Measurements from ENCODE around the gene PALLD.
"Not testable (repeated sequence)": the region's sequence is repeated elsewhere in the genome, so short reads cannot be mapped to it uniquely, and the experiment has no call there.

PALLD gene

GRCh38 chr4:168691631-168692369 lies 194.9 kb downstream of the PALLD start:
- Histone ChIP-seq H3K9ac (ENCODE audit: insufficient read length) (no peak overlapping the region), H3K4me3 (no peak overlapping the region), H3K27ac (no peak overlapping the region), H3K9me3 (ENCODE audit: low read depth, low read length) (no peaks in the 10 kb centered on the region), H3K36me3 (ENCODE audit: insufficient read depth, low read length) (no peaks in the 10 kb centered on the region)
- TF ChIP-seq POLR2AphosphoS5 (IDR thresholded peaks at IDR 0.05; ENCODE audit: borderline replicate concordance, low read depth, low read length) (no peak), EZH2 (IDR thresholded peaks at IDR 0.05) (no peak), FOXP2 (optimal IDR thresholded peaks at IDR 0.05; ENCODE audit: control extremely low read depth, extremely low read length, insufficient read depth) (no peak)
- no peak for DNase-seq (ENCODE audit: low read depth, low spot score)

DNA sequence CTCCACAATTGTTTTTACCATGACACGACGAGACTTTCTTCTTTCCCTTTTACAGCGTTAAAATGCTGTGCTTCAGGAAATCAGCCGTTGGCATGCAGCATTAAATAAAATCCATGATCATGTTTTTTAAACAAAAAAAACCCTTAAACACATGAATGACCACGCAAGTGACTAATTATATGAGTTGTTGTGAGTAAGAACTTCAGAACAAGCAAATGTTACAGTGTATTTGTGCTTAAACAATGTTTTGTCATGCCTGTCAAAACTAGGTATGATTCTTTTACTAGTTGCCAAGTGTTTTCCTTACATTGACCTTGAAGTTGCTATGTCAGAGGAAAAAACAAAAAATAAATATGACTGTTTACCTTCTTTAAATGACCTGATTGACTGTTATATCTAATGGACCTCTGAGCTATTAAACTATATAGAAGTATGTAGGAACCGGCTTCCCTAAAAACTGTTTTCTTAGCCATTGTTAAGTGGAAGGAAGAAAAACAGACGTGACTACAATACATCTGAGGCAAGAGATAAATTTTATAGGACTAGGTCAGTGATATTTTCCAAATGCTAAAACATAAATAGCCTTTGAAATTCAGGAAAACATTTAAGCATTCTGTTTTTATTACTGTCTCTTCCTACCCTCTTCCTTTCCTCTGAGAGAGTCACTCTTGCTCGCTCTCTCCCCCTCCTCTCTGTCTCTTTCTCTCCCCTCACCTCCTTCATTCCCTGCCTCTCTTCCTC lies 197.1 kb downstream of the PALLD start:
- TF ChIP-seq FOXP2 (optimal IDR thresholded peaks at IDR 0.05; ENCODE audit: control extremely low read depth, extremely low read length, insufficient read depth) (no peak), POLR2AphosphoS5 (IDR thresholded peaks at IDR 0.05; ENCODE audit: borderline replicate concordance, low read depth, low read length) (no peak), EZH2 (IDR thresholded peaks at IDR 0.05) (no peak)
- Histone ChIP-seq H3K27ac (no peak overlapping the region), H3K36me3 (ENCODE audit: insufficient read depth, low read length) (no peaks in the 10 kb centered on the region), H3K4me3 (no peak overlapping the region), H3K9ac (ENCODE audit: insufficient read length) (no peak overlapping the region), H3K9me3 (ENCODE audit: low read depth, low read length) (no peaks in the 10 kb centered on the region)
- no peak for DNase-seq (ENCODE audit: low read depth, low spot score)

DNA sequence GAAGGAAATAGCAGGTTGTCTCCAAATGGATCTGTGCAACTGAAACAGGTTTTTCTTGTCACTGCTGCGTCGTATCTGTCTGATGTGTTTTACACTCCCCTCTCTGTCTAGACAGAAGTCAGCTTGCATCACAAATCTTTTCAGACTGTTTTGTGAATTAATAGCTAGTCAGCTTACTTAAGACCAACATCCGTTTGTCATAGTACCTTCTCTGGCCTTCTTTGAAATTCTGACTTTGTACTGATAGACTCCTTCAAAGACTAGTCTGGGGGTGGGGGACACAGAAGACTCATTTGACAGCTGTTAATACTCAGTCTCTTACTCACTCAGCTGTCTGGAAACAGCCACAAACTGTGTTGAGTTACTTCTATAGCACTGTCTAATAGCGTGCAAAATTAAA lies 197.8 kb downstream of the PALLD start:
- TF ChIP-seq POLR2AphosphoS5 (IDR thresholded peaks at IDR 0.05; ENCODE audit: borderline replicate concordance, low read depth, low read length) (no peak), EZH2 (IDR thresholded peaks at IDR 0.05) (no peak), FOXP2 (optimal IDR thresholded peaks at IDR 0.05; ENCODE audit: control extremely low read depth, extremely low read length, insufficient read depth) (no peak)
- DNase-seq (ENCODE audit: low read depth, low spot score) = no peak
- H3K4me3 ChIP-seq = no peak overlapping the region
- no peaks in the 10 kb centered on the region for H3K9me3 ChIP-seq (ENCODE audit: low read depth, low read length)
- no peak overlapping the region for H3K9ac ChIP-seq (ENCODE audit: insufficient read length)
- H3K27ac ChIP-seq = no peak overlapping the region
- H3K36me3 ChIP-seq (ENCODE audit: insufficient read depth, low read length) = no peaks in the 10 kb centered on the region

DNA sequence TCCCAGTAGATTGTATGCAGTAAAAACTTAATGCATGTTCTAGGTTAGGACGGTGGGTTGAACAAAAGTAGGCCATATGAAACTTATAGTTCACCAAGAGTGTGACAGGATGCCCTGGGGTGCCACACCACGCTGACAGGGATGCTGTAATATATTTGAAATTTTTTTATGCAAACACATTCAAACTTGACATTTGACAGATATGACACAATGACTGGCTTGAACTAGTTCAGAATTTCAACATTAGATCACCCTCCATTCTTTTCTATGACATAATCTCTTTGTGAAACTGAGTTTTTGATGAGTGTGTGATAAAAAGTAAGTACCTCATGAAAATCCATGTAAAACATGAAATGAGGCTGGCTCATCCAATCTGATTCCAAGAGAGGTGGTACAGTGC lies 198.4 kb downstream of the PALLD start:
- Histone ChIP-seq H3K9ac (ENCODE audit: insufficient read length) (no peak overlapping the region), H3K9me3 (ENCODE audit: low read depth, low read length) (no peaks in the 10 kb centered on the region), H3K36me3 (ENCODE audit: insufficient read depth, low read length) (no peaks in the 10 kb centered on the region), H3K4me3 (no peak overlapping the region), H3K27ac (no peak overlapping the region)
- TF ChIP-seq EZH2 (IDR thresholded peaks at IDR 0.05) (no peak), FOXP2 (optimal IDR thresholded peaks at IDR 0.05; ENCODE audit: control extremely low read depth, extremely low read length, insufficient read depth) (no peak), POLR2AphosphoS5 (IDR thresholded peaks at IDR 0.05; ENCODE audit: borderline replicate concordance, low read depth, low read length) (no peak)
- DNase-seq (ENCODE audit: low read depth, low spot score) = no peak

DNA sequence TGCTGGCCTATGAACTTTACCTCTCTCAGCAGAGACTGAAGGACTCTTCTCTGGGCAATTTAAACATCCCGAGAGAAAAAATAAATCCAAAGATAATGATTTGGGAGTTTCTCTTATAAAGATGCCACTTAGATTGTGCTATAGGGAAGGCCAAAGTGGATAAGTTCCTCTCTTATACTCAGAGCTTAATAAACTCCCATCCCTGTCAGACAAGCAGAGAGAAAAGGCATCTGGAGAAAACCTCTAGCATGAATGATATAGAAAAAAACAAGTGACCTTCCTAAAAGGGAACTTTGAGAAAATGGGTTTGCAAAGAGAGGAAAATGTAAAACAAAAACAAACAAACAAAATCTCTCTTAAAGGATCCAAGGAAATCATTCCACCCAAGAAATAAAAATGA lies 199.4 kb downstream of the PALLD start:
- Histone ChIP-seq H3K9ac (ENCODE audit: insufficient read length) (no peak overlapping the region), H3K9me3 (ENCODE audit: low read depth, low read length) (no peaks in the 10 kb centered on the region), H3K36me3 (ENCODE audit: insufficient read depth, low read length) (no peaks in the 10 kb centered on the region), H3K4me3 (no peak overlapping the region), H3K27ac (no peak overlapping the region)
- TF ChIP-seq POLR2AphosphoS5 (IDR thresholded peaks at IDR 0.05; ENCODE audit: borderline replicate concordance, low read depth, low read length) (no peak), EZH2 (IDR thresholded peaks at IDR 0.05) (no peak)
- no peak for DNase-seq (ENCODE audit: low read depth, low spot score)

DNA sequence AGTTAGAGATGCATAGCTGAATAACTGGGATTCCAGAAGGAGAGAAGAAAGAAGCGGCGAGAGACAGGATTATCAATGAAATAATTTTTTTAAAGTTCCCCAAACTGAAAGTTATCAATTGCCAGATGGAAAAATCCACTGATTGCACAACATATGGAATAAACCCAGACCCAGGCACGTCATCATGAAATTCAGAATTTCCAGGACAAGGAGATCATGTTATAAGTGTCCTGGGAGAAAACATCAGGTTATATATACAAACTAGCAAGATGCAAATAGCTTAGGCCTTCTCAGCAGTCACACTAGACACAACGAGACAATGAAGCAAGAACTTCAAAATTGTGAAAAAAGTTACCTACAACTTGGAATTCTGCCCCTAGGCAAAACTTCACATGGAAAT lies 200.0 kb downstream of the PALLD start:
- Histone ChIP-seq H3K27ac (no peak overlapping the region), H3K4me3 (no peak overlapping the region), H3K36me3 (ENCODE audit: insufficient read depth, low read length) (no peaks in the 10 kb centered on the region), H3K9ac (ENCODE audit: insufficient read length) (no peak overlapping the region), H3K9me3 (ENCODE audit: low read depth, low read length) (no peaks in the 10 kb centered on the region)
- DNase-seq (ENCODE audit: low read depth, low spot score) = no peak
- no peak for TF ChIP-seq EZH2 (IDR thresholded peaks at IDR 0.05)
- TF ChIP-seq FOXP2 (optimal IDR thresholded peaks at IDR 0.05; ENCODE audit: control extremely low read depth, extremely low read length, insufficient read depth) = no peak
- no peak for TF ChIP-seq POLR2AphosphoS5 (IDR thresholded peaks at IDR 0.05; ENCODE audit: borderline replicate concordance, low read depth, low read length)

DNA sequence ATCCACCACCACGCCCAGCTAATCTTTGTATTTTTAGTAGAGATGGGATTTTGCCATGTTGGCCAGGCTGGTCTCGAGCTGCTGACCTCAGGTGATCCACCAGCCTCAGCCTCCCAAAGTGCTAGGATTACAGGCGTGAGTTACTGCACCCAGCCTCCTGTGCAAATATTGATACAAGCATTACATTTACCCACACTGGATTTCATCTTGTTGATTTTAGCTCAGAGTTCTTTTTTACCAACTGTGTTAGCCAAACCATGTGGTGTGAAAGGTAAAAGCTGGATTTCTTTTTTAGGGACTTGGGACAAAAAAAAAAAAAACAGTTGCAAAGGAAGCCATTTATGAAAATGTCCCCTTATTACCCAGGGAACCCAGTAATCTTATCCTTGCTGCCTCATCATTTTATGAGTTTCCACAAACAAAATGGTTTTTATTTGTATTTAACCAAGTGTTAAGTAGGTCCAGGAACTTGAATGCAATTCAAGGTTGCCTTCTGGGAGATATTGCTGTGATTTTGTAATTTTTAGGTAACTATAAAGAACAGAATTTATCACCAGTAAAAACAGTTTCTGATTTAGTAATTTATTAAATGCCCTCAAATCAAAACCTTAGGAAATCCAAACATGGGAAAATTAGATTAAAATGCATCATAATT lies 202.5 kb downstream of the PALLD start:
- H3K36me3 ChIP-seq (ENCODE audit: insufficient read depth, low read length) = no peaks in the 10 kb centered on the region
- H3K27ac ChIP-seq = no peak overlapping the region
- H3K9me3 ChIP-seq (ENCODE audit: low read depth, low read length) = no peaks in the 10 kb centered on the region
- no peak overlapping the region for H3K9ac ChIP-seq (ENCODE audit: insufficient read length)
- DNase-seq (ENCODE audit: low read depth, low spot score) = no peak
- H3K4me3 ChIP-seq = no peak overlapping the region
- TF ChIP-seq POLR2AphosphoS5 (IDR thresholded peaks at IDR 0.05; ENCODE audit: borderline replicate concordance, low read depth, low read length) = no peak
- no peak for TF ChIP-seq EZH2 (IDR thresholded peaks at IDR 0.05)
- no peak for TF ChIP-seq FOXP2 (optimal IDR thresholded peaks at IDR 0.05; ENCODE audit: control extremely low read depth, extremely low read length, insufficient read depth)

DNA sequence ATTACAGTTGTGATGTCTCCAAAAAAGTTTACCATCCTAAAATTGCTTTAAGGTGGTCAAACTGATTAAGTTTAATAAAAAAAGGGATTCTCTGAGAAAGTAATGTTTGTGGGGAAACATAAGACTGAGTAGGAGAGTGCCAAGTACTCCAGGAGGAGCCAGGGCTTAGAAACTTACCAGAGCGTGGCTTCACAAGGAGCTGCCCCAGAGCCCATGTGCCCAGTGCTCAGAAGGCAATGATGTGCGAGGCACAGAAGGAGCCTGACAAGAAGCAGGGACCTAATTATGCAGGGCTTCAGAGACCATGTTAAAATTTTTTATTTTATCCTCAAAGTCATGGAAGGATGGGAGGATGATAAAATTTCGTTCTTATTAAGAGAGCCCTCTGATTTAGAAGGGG lies 204.2 kb downstream of the PALLD start:
- H3K4me3 ChIP-seq = no peak overlapping the region
- TF ChIP-seq POLR2AphosphoS5 (IDR thresholded peaks at IDR 0.05; ENCODE audit: borderline replicate concordance, low read depth, low read length) (no peak), EZH2 (IDR thresholded peaks at IDR 0.05) (no peak), FOXP2 (optimal IDR thresholded peaks at IDR 0.05; ENCODE audit: control extremely low read depth, extremely low read length, insufficient read depth) (no peak)
- H3K9me3 ChIP-seq (ENCODE audit: low read depth, low read length) = no peaks in the 10 kb centered on the region
- no peak overlapping the region for H3K27ac ChIP-seq
- no peak for DNase-seq (ENCODE audit: low read depth, low spot score)
- H3K9ac ChIP-seq (ENCODE audit: insufficient read length) = no peak overlapping the region
- H3K36me3 ChIP-seq (ENCODE audit: insufficient read depth, low read length) = no peaks in the 10 kb centered on the region

- H3K9ac ChIP-seq (ENCODE audit: insufficient read length); H3K27ac ChIP-seq: not testable (repeated sequence)
Observed at GRCh38 chr4:168702581-168703087, 205.8 kb downstream of the PALLD start.

More at GRCh38 chr4:168702581-168703087, 205.8 kb downstream of the PALLD start:
- not testable (repeated sequence) for H3K9me3 ChIP-seq (ENCODE audit: low read depth, low read length); DNase-seq (ENCODE audit: low read depth, low spot score); H3K4me3 ChIP-seq; H3K36me3 ChIP-seq (ENCODE audit: insufficient read depth, low read length)

All from SK-N-MC (cell line).